ENCODE data around the gene SAC3D1.
"Not testable (repeated sequence)": the region's sequence is repeated elsewhere in the genome, so short reads cannot be mapped to it uniquely, and the experiment has no call there.

The SAC3D1 gene

DNA sequence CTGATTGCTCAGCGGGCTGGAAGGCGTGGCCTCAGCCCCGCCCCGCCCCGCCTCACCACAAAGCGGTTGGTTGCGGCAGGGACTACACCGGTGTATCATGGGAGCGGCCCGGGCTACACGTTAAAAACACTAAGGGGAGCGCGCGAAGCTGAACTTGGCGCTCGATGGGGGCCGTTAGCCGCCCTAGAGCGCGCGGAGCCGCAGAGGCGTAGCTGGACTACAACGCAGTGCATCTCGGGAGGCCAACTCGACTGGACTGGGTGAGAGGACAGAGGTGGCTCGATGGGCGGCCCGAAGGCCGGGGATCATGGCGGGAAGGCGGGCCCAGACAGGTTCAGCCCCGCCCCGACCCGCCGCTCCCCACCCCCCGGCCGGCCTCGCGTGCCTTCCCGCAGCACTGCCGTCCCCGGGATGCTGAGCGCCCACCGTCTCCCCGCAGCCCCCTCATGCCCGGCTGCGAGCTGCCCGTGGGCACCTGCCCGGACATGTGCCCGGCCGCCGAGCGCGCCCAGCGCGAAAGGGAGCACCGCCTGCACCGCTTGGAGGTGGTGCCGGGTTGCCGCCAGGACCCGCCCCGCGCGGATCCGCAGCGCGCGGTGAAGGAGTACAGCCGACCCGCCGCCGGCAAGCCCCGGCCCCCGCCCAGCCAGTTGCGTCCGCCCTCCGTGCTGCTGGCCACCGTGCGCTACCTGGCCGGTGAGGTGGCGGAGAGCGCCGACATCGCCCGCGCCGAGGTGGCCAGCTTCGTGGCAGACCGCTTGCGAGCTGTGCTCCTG, at the start of gene SAC3D1:
SAC3D1 (plus strand) TSS at position 364 of the 776 bp plus-strand sequence; CDS start at position 447, 83 bp downstream.
- peak; percentile 80 for DNase-seq (ENCODE audit: low read depth)

DNA sequence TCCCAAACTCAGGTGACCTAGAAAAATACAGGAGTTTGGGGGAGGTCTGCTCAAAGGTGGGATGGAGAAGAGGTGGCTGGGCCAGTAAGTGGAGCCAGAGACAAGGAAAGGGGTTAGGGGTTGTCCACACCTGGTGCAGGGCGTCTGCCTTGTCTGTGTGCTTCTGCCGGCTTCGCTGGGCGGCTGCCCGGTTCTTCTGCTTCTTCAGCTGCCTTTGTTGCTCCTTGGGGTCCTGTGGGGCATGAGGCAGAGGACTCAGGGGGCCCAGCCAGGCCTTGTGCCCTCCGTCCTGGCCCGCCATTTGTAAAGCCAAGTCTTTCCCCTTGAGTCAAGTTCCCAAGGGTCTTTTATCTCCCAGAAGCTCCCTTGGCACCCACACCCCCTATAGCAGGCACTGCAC, 46.7 kb upstream of the SAC3D1 start:
- DNase-seq (ENCODE audit: low read depth): no peak

DNA sequence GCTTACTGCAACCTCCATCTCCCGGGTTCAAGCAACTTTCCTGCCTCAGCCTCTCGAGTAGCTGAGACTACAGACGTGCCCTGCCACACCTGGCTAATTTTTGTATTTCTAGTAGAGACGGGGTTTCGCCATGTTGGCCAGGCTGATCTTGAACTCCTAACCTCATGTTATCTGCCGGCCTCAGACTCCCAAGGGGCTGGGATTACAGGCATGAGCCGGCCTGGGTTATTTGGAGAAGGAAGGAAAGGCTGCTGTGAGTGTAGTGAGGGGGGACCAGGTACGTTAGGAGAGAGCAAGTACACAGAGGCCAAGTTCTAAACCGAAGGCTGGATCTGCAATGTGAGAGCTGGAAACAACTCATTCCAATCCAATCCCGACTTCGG, 44.7 kb upstream of the SAC3D1 start:
- DNase-seq (ENCODE audit: low read depth): no peak

- no peak for DNase-seq (ENCODE audit: low read depth)
These were observed 44.2 kb upstream of the SAC3D1 start, which contains the start of gene BATF2 for GRCh38 chr11:64996710-64997380. Gene BATF2, minus strand, starts transcription at chr11:64996971. Its CDS starts 57 bp downstream, at chr11:64996914.

DNA sequence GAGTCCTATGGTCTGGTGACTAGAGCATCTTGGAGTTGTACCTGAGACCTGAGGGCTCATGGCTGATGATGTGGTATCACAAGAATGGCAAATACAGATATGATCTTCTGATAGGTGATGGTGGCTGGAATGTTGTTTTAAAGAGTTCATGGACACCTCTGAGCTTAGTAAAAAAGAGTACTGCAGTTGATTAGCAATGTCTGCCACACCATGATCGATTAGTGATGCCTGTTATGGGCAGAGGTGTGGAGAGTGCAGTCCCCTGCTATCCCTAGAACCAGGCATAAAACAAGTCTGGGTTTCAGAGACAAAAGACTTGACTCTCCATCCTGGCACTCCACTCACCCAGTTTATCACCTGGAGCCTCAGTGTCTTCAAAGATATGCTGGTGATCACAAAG, 42.9 kb upstream of the SAC3D1 start:
- DNase-seq (ENCODE audit: low read depth): no peak

DNA sequence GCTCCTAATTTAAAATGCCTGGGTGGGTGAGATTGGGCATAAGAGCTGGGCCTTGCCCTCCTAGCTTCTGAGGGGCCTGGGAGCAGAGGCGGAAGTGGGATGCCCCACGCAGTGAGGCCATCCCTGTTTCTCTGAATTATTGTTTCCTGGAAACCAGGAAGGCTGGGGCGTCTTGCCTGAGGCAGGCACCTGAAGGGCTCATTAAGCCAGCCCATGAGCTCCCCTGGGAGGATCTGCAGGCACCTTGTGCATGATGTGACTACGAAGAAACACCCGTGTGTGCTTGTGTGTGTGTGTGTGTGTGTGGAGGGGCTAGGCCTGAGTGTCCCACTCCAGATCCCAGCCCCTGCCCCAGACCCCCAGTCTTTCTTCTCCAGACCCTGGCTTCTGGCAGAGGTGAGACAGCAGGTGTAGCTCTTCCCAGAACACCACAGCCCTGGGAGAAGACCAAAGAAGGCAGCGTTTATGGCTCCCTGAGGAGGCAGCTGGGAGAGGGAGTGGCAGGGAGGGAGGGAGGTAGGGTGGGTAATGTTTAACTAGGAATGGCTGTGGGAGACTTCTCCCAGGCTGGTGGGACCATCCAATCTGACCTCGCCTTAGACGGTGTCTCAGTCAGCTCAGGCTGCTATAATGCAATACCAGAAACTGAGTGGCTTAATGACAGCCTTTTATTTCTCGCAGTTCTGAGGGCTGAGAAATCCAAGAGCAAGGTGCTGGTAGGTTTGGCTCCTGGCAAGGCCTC, 42.1 kb upstream of the SAC3D1 start:
- DNase-seq (ENCODE audit: low read depth): no peak

- DNase-seq (ENCODE audit: low read depth): no peak
These were observed 41.5 kb upstream of the SAC3D1 start for GRCh38 chr11:64999478-64999877.

DNA sequence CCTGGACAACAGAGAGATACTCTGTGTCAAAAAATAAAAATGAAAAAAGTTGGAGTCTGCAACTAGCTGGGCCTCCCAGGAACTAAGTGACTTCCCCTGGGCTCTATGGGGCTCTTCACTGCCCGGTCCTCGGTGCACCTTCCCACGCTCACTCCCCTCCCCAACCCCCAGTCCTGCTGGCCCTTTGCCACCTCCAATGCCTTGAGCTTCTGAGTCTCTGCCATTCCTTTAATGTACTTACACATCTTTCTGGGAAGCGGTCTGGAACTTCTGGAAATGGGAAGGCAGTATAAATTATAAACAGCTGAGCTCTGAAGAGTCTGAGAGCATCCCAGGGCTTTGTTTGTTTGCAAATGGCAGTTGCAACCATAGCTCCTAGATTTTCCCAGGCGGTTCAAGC, 38.3 kb upstream of the SAC3D1 start:
- no peak for DNase-seq (ENCODE audit: low read depth)

DNA sequence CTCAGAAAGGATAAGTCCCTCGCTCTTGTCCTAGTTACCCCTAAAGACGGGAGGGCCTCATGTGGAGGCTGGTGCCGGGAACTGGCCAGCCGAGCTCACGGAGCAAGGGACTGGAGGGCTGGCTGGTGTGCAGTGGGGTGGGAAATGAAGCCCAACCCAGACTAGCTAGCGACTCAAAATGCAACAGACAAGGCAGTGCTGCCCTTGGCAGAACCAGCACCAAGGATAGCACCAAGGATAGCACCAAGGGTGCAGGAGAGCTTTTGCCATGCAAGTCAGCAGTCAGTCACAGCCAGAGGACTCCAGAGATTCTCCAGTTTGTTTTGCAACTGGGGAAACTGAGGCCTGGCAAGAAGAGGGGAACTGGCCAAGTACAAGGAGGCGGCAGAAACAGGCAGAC, 37.7 kb upstream of the SAC3D1 start:
- no peak for DNase-seq (ENCODE audit: low read depth)

DNA sequence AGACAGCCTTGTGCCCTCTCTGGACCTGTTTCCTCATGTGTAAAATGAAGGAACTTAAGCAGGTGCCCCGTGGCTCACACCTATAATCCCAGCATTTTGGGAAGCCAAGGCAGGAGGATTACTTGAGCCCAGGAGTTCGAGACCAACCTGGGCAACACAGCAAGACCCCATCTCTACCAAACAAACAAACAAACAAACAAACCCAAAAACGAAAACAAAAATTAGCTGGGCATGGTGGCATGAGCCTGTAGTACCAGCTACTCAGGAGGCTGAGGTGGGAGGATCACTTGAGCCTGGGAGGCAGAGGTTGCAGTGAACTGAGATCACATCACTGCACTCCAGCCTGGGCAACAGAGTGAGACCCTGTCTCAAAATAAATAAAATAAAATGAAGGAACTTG, 37.0 kb upstream of the SAC3D1 start:
- DNase-seq (ENCODE audit: low read depth): not testable (repeated sequence)

- no peak for DNase-seq (ENCODE audit: low read depth)
These were observed 33.0 kb upstream of the SAC3D1 start for GRCh38 chr11:65008016-65008415.

- no peak for DNase-seq (ENCODE audit: low read depth)
These were observed 32.1 kb upstream of the SAC3D1 start for GRCh38 chr11:65008873-65009272.

DNA sequence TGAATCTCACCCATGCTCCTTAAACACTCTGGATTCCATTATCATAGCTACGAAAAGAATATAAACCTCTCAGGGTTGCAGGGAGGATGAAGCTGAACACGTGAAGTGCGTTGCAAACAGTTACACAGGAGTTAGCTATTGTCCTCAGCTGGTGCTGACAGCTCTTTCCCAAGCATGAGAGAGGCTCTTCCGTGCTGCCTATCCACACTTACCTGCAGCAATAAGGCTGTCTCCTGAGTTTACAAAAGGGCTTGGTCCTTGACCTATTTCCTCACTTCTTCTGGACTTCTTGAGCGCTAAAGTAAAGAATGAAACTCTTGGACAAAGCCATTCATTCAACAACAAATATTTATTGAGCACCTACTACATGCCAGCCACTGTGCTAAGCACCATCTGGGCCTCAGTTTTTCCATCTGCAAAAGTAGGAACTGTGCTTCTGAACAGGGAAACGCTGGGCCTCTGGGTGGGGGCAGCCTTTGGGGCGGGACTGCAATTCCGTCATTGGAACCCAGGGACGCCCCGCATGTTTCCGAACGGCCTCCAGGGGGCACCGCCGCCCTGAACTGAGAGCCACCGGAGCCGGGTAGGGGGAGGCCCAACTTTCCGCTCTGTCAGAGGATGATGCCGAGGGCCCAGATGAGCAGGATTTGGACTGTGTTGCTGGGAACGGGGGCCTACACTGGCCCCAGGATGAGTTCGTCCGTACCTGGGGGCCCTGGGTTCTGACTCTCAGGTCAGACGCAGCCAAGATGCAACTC, 27.7 kb upstream of the SAC3D1 start:
- DNase-seq (ENCODE audit: low read depth): peak; percentile 78

- DNase-seq (ENCODE audit: low read depth): peak; percentile 77
These were observed 26.9 kb upstream of the SAC3D1 start, which contains the start of gene ARL2 for GRCh38 chr11:65013888-65014725. Gene ARL2, plus strand, starts transcription at chr11:65014160. Its CDS starts 48 bp downstream, at chr11:65014208.

DNA sequence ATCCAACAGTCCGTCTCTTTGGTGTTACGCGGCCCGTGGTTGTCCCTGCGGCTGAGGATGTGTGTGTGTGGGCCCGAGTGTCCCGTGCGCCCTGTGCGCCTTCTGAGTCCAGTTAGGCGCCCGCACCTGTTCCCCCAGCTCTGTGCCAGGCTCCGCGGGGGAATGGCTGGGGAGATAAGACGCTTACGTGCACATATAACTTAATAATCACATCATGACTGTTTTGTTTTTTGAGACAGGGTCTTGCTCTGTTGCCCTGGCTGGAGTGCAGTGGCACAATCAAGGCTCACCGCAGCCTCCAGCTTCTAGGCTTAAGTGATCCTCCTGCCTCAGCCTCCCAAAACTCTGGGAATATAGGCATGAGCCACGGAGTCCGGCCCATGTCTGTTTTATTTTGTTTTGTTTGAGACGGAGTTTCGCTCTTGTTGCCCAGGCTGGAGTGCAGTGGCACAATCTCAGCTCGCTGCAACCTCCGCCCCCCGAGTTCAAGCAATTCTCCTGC, 26.2 kb upstream of the SAC3D1 start:
- DNase-seq (ENCODE audit: low read depth): no peak

DNA sequence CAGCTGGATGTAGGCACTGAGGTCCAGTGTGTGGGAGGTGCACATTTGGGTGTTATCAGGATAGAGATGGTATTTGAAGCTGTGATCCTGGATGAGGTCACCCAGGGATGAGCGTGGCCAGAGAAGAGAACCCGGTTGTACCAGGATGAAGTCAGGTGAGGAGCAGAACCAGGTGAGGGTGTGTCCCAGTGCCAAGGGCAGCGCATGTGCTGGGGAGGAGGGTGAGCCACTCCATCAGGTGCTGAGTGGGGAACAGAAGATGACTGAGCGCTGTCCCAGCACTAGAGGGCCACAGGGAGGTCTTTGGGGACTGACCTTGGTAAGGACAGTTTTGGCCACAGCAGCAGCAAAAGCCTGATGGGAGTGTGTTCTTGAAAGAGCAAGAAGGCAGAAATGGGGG, 24.3 kb upstream of the SAC3D1 start:
- DNase-seq (ENCODE audit: low read depth): no peak

GRCh38 chr11:65017937-65018336, 23.1 kb upstream of the SAC3D1 start:
- DNase-seq (ENCODE audit: low read depth): no peak

GRCh38 chr11:65019824-65020223, 21.2 kb upstream of the SAC3D1 start:
- no peak for DNase-seq (ENCODE audit: low read depth)

- no peak for DNase-seq (ENCODE audit: low read depth)
These were observed 20.0 kb upstream of the SAC3D1 start for GRCh38 chr11:65021003-65021402.

DNA sequence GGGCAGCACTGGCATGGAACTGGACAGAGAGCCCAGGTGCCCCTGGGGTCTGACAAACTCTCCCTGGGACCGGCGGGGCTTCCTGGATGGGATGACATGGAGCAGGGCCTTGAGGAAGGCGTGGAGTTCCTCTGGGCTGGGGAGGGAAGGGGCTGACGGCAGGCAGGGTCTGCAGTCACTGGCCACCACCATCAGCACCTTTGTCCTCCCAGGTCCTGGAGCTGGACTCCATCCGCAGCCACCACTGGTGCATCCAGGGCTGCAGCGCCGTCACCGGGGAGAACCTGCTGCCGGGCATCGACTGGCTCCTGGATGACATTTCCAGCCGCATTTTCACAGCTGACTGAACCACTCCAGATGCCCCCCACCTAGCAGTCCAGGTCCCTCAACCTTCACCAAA, 19.5 kb upstream of the SAC3D1 start:
- no peak for DNase-seq (ENCODE audit: low read depth)

DNA sequence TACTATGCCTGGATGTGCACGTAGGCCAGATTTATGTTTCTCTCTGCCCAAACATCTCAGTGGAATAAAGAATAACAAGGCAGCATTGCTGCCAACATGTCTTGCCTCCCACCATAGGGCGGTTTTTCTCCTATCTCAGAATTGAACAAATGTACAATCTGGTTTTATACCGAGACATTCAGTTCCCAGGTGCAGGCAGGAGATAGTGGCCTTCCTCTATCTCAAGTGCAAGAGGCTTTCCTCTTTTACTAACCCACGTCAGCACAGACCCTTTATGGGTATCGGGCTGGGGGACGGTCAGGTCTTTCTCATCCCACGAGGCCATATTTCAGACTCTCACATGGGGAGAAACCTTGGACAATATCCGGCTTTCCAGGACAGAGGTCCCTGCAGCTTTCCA, 17.5 kb upstream of the SAC3D1 start:
- not testable (repeated sequence) for DNase-seq (ENCODE audit: low read depth)

Data from T-helper 22 cell (primary cell).